Breast epithelium (tissue), 4 donors: ENCODE results near the gene NATD1. TPM values are rescaled to one million over a fixed set of nuclear protein-coding genes. Genes with fewer than 3 reads are reported as not detected.

Source experiments
- DNase-seq, 2 donors: peaks; one replicate each; pipeline ENCODE4 v3.0.0-alpha.2; 2019; ENCODE audit warnings: low spot score in 2 of 2
- H3K27ac ChIP-seq, 2 donors: fragments of 200-600 bp; sonication (generic) in 1 of 2; one replicate each; pipeline ENCODE4 v1.5.1; 2016 to 2019; ENCODE audit warnings: mild to moderate bottlenecking in 1 of 2
- H3K27me3 ChIP-seq, 2 donors: fragments of 200-600 bp; sonication (generic) in 1 of 2; one replicate each; pipeline versions ENCODE4 v1.5.1 to v1.6.0; 2017 to 2019; ENCODE audit warnings: control low read depth in 1 of 2, mild to moderate bottlenecking in 1 of 2
- H3K36me3 ChIP-seq: fragments of 200-600 bp; one replicate; pipeline ENCODE4 v1.5.1; 2019
- H3K4me1 ChIP-seq, 2 donors: fragments of 200-600 bp; sonication (generic); one replicate each; pipeline ENCODE4 v1.5.1; 2016 to 2019; ENCODE audit warnings: control low read depth in 1 of 2
- H3K4me3 ChIP-seq, 3 donors: fragments of 200-600 bp; sonication (generic); 1 replicate in 2 of 3; 2 replicates in 1 of 3; pipeline ENCODE4 v1.5.1; 2016 to 2019; ENCODE audit warnings: mild to moderate bottlenecking in 3 of 3, moderate library complexity in 2 of 3
- H3K9me3 ChIP-seq, 2 donors: fragments of 200-600 bp; sonication (generic) in 1 of 2; one replicate each; pipeline ENCODE4 v1.5.1; 2016 to 2019; ENCODE audit warnings: control low read depth in 1 of 2
- POLR2A ChIP-seq: fragments of 450-650 bp; IDR thresholded peaks from one replicate; pipeline ENCODE4 v1.6.1; 2016; ENCODE audit warnings: antibody characterized with exemption, mild to moderate bottlenecking, moderate library complexity
- POLR2AphosphoS5 ChIP-seq, 3 donors: sonication (generic); formaldehyde crosslinking; IDR thresholded peaks; one replicate each; pipeline ENCODE4 v1.6.1; 2017; ENCODE audit warnings: antibody characterized with exemption in 3 of 3
- intact Hi-C: fragments of 100-400 bp; cut with DNase I; formaldehyde crosslinking; loops from one replicate; pipeline ENCODE4 v1.15.1; 2023; ENCODE audit warnings: low total_unique reads
- total RNA-seq, 3 donors: library from RNA; depleted of rRNA; stranded (reverse); fragments of >200 nt; gene quantifications; one replicate each; pipeline ENCODE4 v1.1.0, GENCODE V29; 2016
- TF ChIP-seq, protein P1 (sequence below), 3 donors: fragments of 450-650 bp; IDR thresholded peaks; one replicate each; pipeline ENCODE4 v1.5.1; 2016 to 2017; ENCODE audit warnings: antibody characterized with exemption in 3 of 3, mild to moderate bottlenecking in 3 of 3, moderate library complexity in 3 of 3

The NATD1 gene
- total RNA-seq, 3 donors from 2014 or later: 8.2 to 11.8 (median 8.6) TPM

DNA sequence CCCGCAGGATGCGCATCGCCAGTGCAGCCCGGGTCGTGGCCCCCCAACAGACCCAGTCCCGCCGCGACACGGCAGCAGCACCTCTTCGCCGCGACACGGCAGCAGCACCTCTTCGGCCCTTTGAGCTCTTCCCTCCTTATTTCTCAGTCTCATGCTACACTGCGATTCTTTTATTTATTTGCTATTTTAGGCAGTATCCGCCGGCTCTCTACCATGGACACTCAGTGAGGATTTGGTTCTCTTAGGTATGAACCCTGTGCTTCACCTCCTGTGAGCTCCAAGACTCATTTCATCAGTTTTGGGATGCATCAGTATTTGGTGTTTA lies 23.0 kb upstream of the NATD1 start:
- intact Hi-C loops: no loop called here
- Histone ChIP-seq H3K27me3 (no peaks in the 10 kb centered on the region), H3K36me3 (no peaks in the 10 kb centered on the region), H3K4me1 (peaks cover 5 to 9% of the 10 kb centered on the region in 2 donors), H3K9me3 (no peaks in the 10 kb centered on the region), H3K27ac (peak overlapping the region in 1 of 2 donors; percentile 41), H3K4me3 (peak overlapping the region; percentile 57 to 81 (median 78))
- no peak for DNase-seq
- TF ChIP-seq POLR2AphosphoS5 (IDR thresholded peaks at IDR 0.05) (no peak), POLR2A (no peak)
- TF ChIP-seq, protein P1, sequence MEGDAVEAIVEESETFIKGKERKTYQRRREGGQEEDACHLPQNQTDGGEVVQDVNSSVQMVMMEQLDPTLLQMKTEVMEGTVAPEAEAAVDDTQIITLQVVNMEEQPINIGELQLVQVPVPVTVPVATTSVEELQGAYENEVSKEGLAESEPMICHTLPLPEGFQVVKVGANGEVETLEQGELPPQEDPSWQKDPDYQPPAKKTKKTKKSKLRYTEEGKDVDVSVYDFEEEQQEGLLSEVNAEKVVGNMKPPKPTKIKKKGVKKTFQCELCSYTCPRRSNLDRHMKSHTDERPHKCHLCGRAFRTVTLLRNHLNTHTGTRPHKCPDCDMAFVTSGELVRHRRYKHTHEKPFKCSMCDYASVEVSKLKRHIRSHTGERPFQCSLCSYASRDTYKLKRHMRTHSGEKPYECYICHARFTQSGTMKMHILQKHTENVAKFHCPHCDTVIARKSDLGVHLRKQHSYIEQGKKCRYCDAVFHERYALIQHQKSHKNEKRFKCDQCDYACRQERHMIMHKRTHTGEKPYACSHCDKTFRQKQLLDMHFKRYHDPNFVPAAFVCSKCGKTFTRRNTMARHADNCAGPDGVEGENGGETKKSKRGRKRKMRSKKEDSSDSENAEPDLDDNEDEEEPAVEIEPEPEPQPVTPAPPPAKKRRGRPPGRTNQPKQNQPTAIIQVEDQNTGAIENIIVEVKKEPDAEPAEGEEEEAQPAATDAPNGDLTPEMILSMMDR (IDR thresholded peaks at IDR 0.05): no peak

DNA sequence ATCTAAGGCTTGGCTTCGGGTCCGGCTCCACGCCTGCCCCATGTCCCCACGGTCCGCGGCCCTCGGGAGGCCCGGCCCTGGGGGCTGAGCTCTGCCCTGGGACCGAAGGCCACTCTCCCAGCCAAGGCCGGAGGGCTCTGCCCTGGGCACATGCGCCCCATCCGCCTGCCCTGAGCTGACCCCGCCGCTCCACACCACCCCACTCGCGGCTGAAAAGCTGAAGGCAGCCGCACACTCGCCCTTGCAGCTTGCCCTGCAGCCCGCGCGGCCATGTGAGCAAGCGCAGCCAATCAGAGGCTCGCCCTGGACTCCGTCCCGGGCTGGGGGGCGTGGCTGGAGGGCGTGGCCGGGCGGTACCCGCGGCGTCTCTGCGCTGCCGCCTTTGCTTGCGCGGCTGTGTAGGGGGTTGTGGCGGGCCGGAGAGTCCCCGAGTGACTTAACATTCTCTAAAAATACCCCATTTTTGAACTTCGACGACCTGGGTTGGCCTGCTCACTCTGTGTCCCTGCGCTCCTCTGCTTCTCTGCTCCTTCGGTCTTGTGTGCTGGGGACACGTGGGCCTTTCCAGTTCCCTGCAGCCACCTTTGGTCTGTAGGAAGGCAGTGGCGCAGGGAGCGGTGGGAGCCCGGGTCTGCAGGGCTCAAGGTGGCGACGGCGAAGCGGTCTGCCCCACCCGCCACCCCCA lies 22.5 kb upstream of the NATD1 start:
- intact Hi-C loops: loop anchor here (2.0 kb wide), 1 partner anchor 23 kb away; the partner anchor contains the start of gene NATD1
- TF ChIP-seq POLR2AphosphoS5 (IDR thresholded peaks at IDR 0.05): no peak
- TF ChIP-seq POLR2A: no peak
- TF ChIP-seq, protein P1 (IDR thresholded peaks at IDR 0.05): no peak
- no peaks in the 10 kb centered on the region for H3K27me3 ChIP-seq
- no peaks in the 10 kb centered on the region for H3K9me3 ChIP-seq
- no peaks in the 10 kb centered on the region for H3K36me3 ChIP-seq
- H3K4me3 ChIP-seq: peak overlapping the region; percentile 57 to 81 (median 78)
- H3K27ac ChIP-seq: peak overlapping the region; percentile 13 to 41
- H3K4me1 ChIP-seq: peaks cover 5 to 9% of the 10 kb centered on the region in 2 donors
- peak; percentile 81 to 90 for DNase-seq

DNA sequence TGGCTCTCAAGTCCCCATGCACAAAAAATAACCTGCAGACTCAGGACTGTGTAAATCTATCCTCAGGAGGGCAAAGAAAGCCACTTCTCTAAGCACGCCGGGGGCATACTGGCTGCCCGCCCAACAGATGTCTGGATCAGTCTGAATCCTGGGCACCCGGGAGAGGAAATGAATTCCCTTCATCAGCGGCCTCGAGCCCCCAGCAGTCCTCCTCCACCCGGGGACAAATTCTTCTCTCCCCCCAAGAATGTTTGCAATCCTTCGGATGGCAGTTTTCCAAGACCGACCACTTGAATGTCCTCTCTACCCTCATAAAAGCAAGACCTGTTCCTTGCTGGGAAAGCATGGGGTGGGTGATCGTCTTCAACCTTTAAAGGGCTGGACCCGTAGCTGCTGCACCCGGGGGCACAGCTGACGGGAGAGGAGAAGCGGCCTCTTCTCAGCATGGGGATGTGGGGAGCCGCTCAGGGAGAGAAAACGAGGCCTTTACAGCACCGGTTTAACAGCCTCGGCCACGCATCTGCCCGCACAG lies 21.9 kb upstream of the NATD1 start:
- DNase-seq: no peak
- no peaks in the 10 kb centered on the region for H3K9me3 ChIP-seq
- no peaks in the 10 kb centered on the region for H3K27me3 ChIP-seq
- H3K4me1 ChIP-seq: peaks cover 5 to 9% of the 10 kb centered on the region in 2 donors
- TF ChIP-seq, protein P1 (IDR thresholded peaks at IDR 0.05): no peak
- TF ChIP-seq POLR2A (no peak), POLR2AphosphoS5 (IDR thresholded peaks at IDR 0.05) (no peak)
- H3K4me3 ChIP-seq: peak overlapping the region; percentile 57 to 81 (median 78)
- peak overlapping the region; percentile 13 to 41 for H3K27ac ChIP-seq
- no peaks in the 10 kb centered on the region for H3K36me3 ChIP-seq
- intact Hi-C loops: loop anchor here (2.0 kb wide), 1 partner anchor 22 kb away; the partner anchor contains the start of gene NATD1

DNA sequence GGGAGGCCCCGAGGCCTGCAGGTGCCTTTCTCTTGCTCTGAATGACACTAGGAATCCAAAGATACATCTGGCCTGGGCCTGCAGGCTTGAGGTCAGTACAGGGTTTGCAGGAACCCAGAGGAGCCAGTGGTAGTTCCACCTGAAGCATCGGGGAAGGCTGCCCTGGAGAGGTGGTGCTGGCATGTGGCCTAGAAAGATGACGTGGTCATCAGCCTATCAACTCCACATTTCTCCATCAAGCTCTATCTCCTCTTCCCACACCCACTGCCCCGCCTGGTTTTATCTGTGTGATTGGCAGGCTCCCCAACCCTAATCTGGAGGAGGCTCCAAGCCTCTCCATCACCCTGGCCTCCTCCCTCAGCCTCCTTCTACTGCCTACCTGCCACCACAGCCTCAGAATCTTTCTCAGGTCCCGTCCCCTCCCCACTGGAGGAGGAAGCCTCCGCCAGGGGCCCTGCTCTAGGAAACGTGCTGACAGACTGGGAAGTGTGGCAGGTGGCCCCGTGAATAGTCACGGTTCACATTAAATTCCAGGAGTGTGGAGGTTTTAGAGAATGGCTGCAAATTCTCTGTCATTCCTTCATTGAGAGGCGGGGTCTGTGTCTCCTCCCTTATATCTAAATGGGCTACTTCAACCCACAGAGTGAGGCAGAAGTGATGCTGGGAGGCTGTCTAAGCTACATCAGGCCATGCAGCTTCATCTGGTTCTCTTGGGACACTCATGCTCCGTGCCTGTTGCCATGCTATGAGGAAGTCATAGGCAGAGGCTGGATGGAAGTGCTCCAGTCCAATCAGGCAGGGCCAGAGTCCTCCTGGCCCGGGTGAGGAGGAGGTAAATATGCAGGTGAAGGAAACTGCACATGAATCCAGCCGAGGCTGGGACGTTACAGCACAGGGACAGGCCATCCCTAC lies 19.9 kb upstream of the NATD1 start:
- Histone ChIP-seq H3K9me3 (no peaks in the 10 kb centered on the region), H3K4me3 (no peak overlapping the region), H3K27ac (no peak overlapping the region), H3K4me1 (peaks cover 5 to 7% of the 10 kb centered on the region in 2 donors), H3K27me3 (no peaks in the 10 kb centered on the region), H3K36me3 (no peaks in the 10 kb centered on the region)
- DNase-seq: no peak
- TF ChIP-seq POLR2AphosphoS5 (IDR thresholded peaks at IDR 0.05) (no peak), POLR2A (no peak)
- TF ChIP-seq, protein P1 (IDR thresholded peaks at IDR 0.05): no peak
- intact Hi-C loops: no loop called here
